WTC11 (cell line): Measurements from ENCODE around the gene GRIN1.

ENCODE experiments used
- CREM ChIP-seq: sonication (generic); formaldehyde crosslinking; IDR thresholded peaks from 2 replicates; pipeline ENCODE4 v1.8.1; 2022; ENCODE audit warnings: mild to moderate bottlenecking, missing genetic modification reagents, moderate library complexity
- NR2C2 ChIP-seq: sonication (generic); formaldehyde crosslinking; IDR thresholded peaks from 2 replicates; pipeline ENCODE4 v1.8.0; 2022; ENCODE audit warnings: mild to moderate bottlenecking, missing genetic modification reagents
- ZNF121 ChIP-seq: sonication (generic); formaldehyde crosslinking; IDR thresholded peaks from 2 replicates; pipeline ENCODE4 v1.8.0; 2023; ENCODE audit warnings: missing genetic modification reagents
- TF ChIP-seq, protein P1 (sequence below): fragments of 200-600 bp; IDR thresholded peaks from 2 replicates; pipeline ENCODE4 v1.8.0; 2022; ENCODE audit warnings: antibody characterized with exemption
- TF ChIP-seq, protein P2 (sequence below): sonication (generic); formaldehyde crosslinking; IDR thresholded peaks from 2 replicates; pipeline ENCODE4 v1.8.0; 2023; ENCODE audit warnings: missing genetic modification reagents, mild to moderate bottlenecking, borderline replicate concordance
- TF ChIP-seq, protein P3 (sequence below): fragments of 250-450 bp; sonication (Bioruptor Pico); IDR thresholded peaks from 2 replicates; pipeline ENCODE4 v1.9.0; 2021; ENCODE audit warnings: mild to moderate bottlenecking, borderline replicate concordance
- TF ChIP-seq, protein P4 (sequence below): sonication (generic); formaldehyde crosslinking; IDR thresholded peaks from 2 replicates; pipeline ENCODE4 v1.8.0; 2022; ENCODE audit warnings: mild to moderate bottlenecking, missing genetic modification reagents
- TF ChIP-seq, protein P5 (sequence below): sonication (generic); formaldehyde crosslinking; IDR thresholded peaks from 2 replicates; pipeline ENCODE4 v1.8.1; 2023; ENCODE audit warnings: mild to moderate bottlenecking, missing genetic modification reagents, borderline replicate concordance

DNA sequence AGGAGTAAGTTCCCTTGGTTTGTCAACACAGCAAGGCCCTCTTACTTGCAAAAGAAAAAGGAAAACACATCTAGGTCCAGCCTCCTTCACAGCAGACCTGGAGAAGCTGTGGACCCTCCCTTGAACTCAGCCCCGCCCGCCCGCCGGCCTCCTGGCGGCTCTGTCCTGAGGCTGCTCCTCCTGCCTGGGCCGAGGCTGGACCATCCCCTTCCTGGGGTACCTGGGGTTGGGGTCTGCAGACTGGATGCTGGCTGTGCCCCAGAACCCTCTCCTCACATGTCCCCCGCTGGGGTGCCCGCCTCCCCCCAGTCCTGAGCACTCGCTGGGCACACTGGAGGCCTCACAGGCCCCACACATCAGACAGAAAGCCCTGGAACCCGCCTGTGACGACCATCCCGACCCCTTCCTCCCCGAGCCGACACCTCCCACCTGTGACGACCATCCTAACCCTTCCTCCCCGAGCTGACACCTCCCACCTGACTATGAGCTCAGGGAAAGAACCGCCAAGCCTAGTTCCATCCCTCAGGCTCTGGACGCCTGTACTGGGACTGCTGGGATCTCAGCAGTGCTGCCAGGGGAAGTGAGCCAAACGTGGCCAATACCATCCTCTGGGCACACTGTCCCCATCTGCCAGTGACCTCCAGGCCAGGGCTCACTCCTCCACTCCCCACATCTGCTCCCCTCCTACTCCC is 40.1 kb downstream of the GRIN1 start:
- TF ChIP-seq, protein P1, sequence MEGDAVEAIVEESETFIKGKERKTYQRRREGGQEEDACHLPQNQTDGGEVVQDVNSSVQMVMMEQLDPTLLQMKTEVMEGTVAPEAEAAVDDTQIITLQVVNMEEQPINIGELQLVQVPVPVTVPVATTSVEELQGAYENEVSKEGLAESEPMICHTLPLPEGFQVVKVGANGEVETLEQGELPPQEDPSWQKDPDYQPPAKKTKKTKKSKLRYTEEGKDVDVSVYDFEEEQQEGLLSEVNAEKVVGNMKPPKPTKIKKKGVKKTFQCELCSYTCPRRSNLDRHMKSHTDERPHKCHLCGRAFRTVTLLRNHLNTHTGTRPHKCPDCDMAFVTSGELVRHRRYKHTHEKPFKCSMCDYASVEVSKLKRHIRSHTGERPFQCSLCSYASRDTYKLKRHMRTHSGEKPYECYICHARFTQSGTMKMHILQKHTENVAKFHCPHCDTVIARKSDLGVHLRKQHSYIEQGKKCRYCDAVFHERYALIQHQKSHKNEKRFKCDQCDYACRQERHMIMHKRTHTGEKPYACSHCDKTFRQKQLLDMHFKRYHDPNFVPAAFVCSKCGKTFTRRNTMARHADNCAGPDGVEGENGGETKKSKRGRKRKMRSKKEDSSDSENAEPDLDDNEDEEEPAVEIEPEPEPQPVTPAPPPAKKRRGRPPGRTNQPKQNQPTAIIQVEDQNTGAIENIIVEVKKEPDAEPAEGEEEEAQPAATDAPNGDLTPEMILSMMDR: no peak
- TF ChIP-seq CREM (CRISPR knock-in tag) (no peak), NR2C2 (no peak), ZNF121 (CRISPR knock-in tag) (no peak)
- TF ChIP-seq, protein P2, sequence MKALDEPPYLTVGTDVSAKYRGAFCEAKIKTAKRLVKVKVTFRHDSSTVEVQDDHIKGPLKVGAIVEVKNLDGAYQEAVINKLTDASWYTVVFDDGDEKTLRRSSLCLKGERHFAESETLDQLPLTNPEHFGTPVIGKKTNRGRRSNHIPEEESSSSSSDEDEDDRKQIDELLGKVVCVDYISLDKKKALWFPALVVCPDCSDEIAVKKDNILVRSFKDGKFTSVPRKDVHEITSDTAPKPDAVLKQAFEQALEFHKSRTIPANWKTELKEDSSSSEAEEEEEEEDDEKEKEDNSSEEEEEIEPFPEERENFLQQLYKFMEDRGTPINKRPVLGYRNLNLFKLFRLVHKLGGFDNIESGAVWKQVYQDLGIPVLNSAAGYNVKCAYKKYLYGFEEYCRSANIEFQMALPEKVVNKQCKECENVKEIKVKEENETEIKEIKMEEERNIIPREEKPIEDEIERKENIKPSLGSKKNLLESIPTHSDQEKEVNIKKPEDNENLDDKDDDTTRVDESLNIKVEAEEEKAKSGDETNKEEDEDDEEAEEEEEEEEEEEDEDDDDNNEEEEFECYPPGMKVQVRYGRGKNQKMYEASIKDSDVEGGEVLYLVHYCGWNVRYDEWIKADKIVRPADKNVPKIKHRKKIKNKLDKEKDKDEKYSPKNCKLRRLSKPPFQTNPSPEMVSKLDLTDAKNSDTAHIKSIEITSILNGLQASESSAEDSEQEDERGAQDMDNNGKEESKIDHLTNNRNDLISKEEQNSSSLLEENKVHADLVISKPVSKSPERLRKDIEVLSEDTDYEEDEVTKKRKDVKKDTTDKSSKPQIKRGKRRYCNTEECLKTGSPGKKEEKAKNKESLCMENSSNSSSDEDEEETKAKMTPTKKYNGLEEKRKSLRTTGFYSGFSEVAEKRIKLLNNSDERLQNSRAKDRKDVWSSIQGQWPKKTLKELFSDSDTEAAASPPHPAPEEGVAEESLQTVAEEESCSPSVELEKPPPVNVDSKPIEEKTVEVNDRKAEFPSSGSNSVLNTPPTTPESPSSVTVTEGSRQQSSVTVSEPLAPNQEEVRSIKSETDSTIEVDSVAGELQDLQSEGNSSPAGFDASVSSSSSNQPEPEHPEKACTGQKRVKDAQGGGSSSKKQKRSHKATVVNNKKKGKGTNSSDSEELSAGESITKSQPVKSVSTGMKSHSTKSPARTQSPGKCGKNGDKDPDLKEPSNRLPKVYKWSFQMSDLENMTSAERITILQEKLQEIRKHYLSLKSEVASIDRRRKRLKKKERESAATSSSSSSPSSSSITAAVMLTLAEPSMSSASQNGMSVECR (CRISPR knock-in tag): no peak
- TF ChIP-seq, protein P3, sequence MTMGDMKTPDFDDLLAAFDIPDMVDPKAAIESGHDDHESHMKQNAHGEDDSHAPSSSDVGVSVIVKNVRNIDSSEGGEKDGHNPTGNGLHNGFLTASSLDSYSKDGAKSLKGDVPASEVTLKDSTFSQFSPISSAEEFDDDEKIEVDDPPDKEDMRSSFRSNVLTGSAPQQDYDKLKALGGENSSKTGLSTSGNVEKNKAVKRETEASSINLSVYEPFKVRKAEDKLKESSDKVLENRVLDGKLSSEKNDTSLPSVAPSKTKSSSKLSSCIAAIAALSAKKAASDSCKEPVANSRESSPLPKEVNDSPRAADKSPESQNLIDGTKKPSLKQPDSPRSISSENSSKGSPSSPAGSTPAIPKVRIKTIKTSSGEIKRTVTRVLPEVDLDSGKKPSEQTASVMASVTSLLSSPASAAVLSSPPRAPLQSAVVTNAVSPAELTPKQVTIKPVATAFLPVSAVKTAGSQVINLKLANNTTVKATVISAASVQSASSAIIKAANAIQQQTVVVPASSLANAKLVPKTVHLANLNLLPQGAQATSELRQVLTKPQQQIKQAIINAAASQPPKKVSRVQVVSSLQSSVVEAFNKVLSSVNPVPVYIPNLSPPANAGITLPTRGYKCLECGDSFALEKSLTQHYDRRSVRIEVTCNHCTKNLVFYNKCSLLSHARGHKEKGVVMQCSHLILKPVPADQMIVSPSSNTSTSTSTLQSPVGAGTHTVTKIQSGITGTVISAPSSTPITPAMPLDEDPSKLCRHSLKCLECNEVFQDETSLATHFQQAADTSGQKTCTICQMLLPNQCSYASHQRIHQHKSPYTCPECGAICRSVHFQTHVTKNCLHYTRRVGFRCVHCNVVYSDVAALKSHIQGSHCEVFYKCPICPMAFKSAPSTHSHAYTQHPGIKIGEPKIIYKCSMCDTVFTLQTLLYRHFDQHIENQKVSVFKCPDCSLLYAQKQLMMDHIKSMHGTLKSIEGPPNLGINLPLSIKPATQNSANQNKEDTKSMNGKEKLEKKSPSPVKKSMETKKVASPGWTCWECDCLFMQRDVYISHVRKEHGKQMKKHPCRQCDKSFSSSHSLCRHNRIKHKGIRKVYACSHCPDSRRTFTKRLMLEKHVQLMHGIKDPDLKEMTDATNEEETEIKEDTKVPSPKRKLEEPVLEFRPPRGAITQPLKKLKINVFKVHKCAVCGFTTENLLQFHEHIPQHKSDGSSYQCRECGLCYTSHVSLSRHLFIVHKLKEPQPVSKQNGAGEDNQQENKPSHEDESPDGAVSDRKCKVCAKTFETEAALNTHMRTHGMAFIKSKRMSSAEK: no peak
- TF ChIP-seq, protein P4, sequence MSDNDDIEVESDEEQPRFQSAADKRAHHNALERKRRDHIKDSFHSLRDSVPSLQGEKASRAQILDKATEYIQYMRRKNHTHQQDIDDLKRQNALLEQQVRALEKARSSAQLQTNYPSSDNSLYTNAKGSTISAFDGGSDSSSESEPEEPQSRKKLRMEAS (CRISPR knock-in tag): no peak
- TF ChIP-seq, protein P5, sequence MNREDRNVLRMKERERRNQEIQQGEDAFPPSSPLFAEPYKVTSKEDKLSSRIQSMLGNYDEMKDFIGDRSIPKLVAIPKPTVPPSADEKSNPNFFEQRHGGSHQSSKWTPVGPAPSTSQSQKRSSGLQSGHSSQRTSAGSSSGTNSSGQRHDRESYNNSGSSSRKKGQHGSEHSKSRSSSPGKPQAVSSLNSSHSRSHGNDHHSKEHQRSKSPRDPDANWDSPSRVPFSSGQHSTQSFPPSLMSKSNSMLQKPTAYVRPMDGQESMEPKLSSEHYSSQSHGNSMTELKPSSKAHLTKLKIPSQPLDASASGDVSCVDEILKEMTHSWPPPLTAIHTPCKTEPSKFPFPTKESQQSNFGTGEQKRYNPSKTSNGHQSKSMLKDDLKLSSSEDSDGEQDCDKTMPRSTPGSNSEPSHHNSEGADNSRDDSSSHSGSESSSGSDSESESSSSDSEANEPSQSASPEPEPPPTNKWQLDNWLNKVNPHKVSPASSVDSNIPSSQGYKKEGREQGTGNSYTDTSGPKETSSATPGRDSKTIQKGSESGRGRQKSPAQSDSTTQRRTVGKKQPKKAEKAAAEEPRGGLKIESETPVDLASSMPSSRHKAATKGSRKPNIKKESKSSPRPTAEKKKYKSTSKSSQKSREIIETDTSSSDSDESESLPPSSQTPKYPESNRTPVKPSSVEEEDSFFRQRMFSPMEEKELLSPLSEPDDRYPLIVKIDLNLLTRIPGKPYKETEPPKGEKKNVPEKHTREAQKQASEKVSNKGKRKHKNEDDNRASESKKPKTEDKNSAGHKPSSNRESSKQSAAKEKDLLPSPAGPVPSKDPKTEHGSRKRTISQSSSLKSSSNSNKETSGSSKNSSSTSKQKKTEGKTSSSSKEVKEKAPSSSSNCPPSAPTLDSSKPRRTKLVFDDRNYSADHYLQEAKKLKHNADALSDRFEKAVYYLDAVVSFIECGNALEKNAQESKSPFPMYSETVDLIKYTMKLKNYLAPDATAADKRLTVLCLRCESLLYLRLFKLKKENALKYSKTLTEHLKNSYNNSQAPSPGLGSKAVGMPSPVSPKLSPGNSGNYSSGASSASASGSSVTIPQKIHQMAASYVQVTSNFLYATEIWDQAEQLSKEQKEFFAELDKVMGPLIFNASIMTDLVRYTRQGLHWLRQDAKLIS (CRISPR knock-in tag): no peak
